GM19468 (cell line): ENCODE results near the gene HS3ST4.

Experiments used
- ATAC-seq: cut with Tn5 transposase; IDR thresholded peaks from one replicate; pipeline ENCODE4 v1.9.1; 2021; ENCODE audit warnings: mild to moderate bottlenecking, moderate library complexity, moderate number of reproducible peaks; ENCODE audit not compliant: unreplicated experiment; ENCODE audit errors: extremely low read depth

HS3ST4 gene

DNA sequence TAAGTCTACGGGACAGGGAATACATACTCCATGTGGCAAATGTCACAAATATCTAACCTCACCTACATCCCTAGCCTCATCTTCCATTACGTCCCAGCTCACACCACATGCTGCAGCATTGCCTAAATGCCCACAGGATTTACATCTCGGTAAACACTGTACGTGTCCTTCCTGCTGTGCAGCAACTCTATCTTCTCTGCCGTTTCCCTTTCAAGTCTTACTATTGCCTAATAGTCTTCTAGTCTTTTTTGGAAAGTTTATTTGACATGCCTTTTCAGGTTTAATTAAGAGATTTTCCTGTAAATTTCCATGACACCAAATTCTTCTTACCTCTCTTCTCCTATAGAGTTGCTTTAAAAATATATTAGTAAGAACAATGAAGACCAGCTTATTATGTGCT lies 120.5 kb downstream of the HS3ST4 start:
- ATAC-seq = no peak

DNA sequence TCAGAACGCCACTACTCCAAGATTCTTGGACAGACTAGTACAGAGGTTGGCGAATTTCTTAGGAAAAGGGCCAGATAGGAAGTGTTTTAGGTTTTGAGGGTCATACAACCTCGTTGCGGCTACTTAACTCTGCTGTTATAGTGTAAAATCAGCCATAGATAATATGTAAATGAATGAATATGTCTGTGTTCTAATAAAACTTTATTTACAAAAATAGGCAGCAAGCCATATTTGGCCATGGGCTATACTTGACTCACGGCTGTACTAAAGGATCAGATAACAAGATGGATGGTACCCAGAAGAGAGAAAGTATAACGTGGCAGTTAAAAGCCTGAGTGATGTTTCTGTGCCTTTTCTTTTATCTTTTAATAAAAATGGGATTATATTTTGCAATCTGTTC lies 125.5 kb downstream of the HS3ST4 start:
- no peak for ATAC-seq

DNA sequence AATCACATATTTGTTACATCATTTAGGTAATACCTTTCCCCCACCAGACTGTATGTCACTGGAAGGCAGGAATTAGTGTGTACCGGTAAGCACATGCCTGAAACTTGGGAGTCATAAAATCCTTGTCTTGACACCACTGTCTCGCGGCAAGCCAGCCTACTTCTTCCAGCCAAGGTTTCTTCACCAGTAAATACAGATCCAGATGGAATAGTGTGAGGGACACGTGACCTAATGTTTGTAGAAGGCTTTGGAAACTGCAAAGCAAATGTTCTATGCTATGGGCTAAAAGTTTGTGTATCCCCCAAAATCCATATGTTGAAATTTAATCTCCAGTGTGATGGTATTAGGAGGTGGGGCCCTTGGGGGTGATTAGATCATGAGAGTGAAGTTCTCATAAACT lies 126.1 kb downstream of the HS3ST4 start:
- ATAC-seq = no peak

DNA sequence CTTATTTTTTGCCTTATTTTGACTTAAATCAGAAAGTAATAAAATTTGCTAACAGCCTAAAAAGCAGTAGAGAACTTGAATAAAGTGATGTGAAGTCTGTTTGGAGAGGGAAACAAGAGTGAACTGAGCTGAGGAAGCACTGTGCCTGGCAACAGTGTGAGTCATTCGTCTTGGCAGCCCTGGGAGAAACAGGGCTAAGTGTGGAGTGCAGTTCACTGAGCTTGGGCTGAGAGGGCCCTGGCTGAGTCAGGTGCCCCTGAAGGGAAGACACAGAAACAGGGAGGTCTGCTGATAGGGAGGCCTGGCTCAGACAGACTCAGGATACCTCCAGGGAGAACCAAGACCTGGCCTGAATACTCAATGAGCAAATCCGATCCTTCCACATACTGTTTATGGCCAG lies 132.1 kb downstream of the HS3ST4 start:
- no peak for ATAC-seq

DNA sequence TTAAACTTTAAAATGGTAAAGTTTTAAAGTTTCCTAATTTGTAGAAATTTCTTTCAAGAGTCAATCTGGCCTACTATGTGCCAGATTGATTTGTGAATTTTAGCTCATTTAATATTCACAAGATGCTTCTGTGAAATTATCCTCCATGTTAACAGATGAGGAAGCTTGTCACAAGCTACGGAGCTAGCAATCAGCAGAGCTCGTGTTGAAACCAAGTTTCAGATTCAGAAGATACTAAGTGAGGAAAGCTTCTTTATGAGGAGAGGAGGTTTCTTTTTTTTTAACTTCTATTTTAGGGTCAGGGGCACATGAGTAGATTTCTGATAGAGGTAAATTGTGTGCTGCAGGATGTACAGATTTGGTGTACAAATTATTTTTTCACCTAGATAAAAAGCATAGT lies 135.9 kb downstream of the HS3ST4 start:
- no peak for ATAC-seq

DNA sequence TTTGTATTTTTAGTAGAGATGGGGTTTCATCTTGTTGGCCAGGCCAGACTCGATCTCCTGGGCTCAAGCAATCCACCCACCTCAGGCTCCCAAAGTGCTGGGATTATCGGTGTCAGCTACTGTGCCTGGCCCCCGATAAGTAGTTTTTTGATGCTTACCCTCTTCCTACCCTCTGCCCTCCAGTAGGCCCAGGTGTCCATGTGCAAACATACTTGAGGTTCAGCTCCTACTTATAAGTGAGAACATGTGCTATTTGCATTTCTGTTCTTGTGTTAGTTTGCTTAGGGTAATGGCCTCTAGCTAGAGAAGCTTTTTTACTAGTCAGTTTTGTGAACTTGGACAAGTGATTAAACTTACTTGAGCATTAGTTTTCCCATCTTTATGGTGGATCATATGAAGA lies 136.8 kb downstream of the HS3ST4 start:
- no peak for ATAC-seq

DNA sequence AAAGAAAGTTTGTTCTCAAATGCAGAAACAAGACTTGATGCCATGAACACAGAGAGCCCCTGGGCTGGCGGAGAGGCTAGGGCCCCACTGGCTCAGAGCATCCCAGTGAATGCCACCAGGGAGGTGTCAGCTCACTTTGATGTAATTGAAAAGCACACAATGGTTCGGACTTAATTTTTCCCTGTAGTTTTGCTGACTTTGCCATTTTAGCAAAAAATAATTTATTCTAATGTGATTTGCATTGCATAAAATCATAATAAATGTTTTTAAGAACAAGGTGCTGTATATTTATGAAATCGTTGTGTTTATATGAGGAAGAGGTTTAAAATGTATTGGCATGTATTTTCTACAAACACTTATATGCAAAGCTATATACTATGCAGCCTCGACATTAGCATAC lies 140.5 kb downstream of the HS3ST4 start:
- no peak for ATAC-seq

DNA sequence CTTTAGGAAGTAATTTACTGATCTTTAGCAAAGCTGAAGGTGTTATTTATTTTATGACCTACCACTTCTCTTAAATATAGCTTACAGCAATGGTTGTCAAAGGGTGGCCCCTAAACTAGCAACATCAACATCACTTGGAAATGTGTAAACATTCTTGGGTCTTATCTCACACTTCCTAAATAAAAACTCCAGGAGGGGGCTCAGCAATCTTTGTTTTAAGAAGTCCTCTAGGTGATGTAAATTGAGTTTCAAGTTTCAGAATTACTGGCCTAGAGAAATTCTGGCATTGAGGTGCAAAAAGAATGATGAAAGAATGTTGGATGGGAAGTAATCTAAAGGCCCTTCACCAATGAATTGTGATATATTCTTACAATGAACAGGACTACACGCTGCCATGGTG lies 142.3 kb downstream of the HS3ST4 start:
- ATAC-seq = no peak

DNA sequence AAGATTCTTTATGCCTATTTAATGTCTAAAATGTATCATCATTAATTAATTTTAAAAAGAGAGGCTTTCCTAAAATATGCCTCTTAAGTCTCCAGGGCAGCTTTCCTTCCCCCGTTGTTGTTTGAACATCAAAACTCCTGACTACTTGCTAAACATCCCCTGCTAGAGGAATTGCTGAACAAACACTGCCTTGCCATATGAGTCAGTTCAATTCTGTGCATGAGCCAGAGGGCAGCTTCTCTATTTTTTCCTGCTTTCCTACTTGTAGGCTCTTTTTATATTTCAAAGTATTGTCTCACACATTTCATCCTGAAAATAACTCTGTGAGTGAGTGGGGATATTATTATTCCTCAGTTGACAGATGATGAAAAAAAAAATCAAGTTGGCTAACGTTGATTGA lies 143.4 kb downstream of the HS3ST4 start:
- no peak for ATAC-seq

DNA sequence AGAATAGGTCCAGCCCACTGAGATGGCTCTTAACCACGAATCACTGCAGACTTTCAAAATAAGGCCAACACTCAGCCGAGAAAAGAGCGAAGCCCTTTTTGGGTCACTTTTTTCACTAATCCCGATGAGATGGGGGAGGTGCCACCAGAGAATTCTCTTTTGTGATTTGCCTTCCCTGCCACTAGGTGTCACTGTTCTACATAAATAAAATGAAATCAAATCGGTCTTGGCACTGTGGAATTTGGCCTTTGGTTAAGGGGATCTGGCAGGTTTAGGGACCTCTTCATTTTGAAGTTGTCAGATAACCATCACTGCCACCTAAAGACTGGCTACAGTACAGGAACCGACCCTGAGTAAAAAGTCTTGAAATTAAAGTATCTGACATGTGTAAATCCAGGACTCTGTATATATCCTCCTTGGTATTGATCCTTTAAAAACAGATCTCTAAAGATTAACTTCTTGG lies 147.0 kb downstream of the HS3ST4 start:
- no peak for ATAC-seq

DNA sequence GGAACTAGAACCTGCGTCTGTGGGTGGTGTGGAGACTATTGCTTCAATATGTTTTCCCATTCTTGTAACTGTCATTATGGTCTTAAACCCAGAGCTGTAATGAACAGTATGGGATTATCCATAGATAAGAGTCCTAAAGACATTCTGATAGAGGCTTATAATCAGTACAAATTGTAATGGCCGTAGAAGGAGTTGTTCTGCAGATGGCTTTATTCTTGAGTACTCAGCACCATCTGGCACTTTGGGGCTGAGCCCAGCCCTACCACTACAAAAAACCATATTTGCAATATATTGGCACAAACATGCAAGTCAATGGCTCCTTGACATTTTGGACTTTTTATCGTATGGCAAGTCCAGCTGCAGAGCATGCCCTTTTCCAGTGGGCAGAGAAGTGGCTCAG lies 150.0 kb downstream of the HS3ST4 start:
- ATAC-seq = no peak

DNA sequence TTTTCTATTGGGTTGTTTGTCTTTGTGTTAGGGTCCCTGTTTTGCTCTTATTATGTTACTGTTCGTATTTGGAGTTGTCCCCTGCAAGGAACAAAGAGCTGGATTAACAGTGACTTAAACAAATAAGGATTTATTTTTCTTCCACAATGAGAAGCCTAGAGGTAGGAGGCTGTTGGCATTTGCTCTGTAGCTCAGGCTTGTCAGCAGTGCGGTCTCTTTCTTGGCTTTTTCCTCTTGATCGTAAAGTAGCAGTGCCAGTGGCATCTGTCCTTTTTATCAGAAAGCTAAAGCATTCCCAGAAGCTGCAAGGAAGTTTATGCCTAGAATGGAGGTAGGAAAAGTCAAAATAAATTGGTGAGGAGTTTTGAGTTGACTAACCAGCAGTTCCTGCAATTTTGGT lies 154.1 kb downstream of the HS3ST4 start:
- no peak for ATAC-seq

DNA sequence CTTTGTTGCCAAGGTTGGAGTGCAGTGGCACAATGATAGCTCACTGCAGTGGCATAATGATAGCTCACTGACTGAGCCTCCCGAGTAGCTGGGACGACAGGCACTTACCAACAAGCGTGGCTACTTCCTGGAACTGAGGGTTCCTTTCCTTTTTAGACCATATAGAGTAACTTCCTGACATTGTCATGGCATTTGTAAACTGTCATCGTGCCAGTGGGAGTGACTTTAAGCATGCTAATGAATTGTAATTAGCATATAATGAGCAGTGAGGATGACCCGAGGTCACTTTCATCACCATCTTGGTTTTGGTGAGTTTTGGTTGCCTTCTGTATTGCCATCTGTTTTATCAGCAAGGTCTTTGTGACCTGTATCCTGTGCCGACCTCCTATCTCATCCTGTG lies 162.4 kb downstream of the HS3ST4 start:
- no peak for ATAC-seq

DNA sequence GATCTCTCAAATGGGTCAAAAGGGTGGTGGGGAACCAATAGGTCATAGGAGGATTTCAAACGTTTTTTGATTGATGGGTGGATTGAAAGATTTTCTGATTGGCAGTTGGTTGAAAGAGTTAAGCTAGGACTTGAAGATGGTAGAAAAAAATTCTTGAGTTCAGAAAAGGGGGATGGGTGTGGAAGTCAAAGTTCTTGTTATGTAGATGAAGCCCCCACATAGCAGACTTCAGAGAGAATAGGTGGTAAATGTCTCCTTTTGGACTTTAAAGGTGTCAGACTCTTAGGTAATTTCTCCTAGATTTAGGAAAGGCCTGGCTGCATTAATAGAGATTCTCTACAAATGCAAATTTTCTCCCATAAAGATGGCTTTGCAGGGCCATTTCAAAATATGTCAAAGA lies 163.3 kb downstream of the HS3ST4 start:
- no peak for ATAC-seq

DNA sequence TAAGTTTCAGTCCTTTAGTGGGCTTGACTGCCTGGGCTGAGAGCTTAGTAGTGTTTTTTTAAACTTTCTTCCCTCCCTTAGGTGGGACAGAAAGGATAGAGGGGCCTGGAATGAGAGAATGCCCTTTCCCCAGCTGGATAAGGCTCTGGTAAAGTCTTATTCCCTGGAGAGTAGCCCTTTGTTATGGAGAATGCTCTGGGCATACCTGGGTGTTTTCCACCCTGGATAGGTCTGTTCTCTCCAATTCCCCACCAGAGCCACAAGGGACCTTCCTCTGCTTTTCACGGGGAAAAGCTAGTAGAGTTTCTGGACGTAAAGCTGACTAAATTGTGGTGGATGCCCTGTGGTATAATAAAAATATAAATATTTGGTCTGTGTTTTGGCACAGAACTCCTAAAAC lies 164.1 kb downstream of the HS3ST4 start:
- ATAC-seq = no peak

DNA sequence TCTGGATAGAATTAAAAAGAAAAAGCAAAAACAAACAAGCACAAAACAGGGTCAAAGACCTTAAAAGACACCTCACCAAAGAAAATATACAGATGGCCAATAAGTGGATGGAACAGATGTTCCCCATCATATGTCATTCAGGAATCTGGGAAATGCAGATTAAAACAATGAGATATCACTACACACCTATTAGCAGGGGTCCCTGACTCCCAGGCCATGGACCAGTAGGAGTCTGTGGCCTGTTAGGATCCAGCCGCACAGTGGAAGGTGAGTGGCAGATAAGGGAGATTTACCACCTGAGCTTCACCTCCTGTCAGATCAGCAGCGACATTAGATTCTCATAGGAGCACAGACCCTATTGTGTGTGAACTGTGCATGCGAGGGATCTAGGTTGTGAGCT lies 167.9 kb downstream of the HS3ST4 start:
- no peak for ATAC-seq

DNA sequence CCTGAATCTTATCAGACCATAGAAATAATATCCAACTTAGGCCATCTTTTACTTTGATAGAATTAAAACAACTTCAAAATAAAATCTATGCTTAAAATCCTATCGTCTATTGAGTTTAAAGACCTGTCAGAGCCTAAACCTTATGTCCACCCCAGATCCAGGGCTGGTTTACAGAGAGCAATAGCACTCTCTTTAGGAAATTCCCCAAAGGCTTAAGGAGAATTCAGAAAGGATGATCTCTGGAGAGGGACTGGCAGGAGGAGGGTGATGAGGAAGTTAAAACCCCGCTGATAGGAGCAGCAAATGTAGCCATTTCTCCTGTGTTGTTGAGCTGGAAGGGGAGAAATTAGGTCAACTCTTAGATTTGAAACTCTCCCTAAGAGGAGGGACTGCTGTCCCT lies 175.3 kb downstream of the HS3ST4 start:
- no peak for ATAC-seq

DNA sequence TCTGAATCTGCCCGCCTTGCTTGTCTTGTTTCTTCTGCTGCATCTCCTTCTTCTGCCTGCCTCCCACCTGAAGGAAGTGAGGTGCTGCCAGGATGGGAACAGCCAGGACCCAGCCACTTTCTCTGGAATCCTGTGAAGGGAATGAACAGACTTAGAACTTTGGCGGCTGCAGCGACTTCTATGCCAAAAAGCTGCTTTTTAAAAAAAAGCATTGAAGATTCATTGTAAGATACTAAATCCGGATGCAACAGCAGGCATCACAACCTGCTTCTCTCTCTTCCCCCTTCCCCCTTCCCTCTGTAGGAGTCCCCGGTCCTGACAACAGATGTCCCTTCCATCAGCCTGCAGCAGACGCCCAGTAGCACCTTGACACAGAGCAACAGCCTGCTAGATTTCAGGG lies 176.3 kb downstream of the HS3ST4 start:
- no peak for ATAC-seq

DNA sequence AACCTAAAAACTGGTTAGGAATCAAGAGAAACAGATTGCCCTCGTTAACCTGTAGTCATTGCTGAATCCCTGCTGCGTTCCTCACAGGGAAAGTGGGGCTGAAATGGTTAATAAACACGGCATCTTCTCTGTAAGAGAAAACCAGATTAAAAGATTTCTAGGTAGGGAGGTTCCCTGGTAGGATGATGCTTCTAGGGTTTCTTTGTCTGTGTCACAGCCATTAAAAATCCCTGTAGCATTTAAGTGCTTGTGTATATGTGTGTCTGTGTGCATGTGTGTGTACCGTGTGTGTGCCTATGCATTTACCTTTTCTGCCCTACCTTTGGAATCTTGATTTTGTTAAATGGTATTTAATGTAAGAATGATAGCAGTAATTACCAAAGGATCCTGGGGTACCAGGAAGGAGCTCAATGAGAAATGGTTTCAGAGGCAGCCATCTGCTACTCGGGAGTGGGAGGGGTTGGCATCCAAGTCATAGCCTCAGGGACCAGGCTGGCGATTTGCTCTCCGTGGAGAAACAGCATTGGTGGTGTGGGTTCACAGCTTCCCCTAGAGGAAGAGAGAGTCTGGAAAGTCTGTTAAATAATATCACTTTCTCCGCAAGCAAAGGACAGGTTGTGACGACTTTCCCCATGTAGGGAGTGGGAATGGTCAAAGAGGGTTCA lies 177.1 kb downstream of the HS3ST4 start:
- ATAC-seq = no peak

DNA sequence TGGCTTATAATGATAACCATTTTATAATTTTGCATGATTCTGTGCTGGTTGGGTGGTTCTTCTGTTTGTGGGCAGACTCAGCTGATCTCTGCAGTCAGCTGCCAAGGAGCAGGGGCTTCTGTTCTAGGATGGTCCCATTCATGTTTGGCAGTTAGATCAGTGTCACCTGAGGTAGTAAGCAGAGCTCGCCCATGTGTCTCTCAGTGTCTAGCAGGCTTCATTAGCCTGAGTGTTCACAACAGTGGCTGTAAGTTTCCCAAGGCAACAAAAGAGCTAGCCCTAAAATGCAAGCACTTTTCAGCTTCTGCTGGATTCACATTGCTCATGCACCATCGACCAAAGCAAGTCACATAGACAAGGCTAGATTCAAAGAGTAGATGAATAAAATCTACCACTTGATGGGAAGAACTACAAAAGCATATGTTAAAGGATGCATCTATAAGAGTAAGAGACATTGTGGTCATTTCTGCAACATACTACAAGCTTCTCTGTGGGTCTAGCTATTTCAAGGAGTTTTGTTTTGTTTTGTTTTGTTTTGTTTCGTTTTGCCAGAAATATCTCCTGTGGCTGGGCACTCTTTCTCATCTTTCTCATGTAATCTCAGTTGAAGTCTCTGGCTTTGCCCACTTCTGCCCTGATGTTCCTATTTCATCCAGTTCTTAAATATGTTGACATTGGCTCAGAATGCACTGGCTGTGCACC lies 180.8 kb downstream of the HS3ST4 start:
- no peak for ATAC-seq

DNA sequence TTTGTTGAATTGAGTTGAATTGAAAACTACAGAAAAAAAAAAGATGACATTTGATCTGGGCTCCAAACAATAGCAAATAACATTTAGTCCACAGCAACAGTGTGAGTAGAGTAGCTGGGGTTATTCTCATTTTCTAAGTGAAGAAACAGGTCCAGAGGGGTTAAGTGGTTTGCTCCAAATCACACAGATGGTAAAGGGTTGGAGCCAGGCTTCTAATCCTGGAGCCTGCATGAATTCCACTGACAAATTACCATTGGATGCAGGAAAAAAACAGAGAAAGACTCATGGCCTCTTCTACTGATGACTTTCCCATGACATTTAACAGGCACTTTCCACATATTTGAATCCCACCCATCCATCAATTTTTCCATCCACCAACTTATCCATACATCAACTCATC lies 182.4 kb downstream of the HS3ST4 start:
- no peak for ATAC-seq

DNA sequence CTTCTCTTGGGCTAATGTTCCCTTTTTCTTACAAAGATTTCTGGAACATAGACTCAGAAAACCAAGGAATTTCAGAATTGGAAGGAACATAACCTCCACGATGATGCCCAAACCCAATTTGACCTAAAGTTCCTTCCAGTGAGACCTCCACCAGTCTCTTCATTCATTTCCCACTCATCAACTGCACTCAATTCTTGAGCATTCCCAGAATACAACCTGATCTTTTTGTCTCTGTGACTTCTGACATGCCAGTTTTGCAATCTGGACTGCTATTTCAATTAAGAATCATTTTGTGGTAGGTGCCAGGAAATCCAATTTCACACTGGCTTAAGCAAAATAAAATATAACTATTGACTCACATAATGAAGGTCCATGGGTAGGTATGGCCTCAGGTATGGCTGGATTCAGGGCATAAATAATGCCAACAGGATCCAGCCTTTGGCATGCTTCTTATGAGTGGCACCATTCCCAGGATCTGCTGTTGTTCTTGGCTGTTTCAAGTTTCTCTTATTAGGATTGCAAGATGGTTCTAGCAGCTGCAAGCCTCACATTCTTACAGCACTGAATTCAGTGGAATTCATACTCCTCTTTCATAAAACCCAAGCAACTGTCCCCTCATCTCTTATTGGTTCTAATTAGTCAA lies 184.3 kb downstream of the HS3ST4 start:
- ATAC-seq = no peak
